ENCODE measurements around the gene VPS13D.

The VPS13D gene

DNA sequence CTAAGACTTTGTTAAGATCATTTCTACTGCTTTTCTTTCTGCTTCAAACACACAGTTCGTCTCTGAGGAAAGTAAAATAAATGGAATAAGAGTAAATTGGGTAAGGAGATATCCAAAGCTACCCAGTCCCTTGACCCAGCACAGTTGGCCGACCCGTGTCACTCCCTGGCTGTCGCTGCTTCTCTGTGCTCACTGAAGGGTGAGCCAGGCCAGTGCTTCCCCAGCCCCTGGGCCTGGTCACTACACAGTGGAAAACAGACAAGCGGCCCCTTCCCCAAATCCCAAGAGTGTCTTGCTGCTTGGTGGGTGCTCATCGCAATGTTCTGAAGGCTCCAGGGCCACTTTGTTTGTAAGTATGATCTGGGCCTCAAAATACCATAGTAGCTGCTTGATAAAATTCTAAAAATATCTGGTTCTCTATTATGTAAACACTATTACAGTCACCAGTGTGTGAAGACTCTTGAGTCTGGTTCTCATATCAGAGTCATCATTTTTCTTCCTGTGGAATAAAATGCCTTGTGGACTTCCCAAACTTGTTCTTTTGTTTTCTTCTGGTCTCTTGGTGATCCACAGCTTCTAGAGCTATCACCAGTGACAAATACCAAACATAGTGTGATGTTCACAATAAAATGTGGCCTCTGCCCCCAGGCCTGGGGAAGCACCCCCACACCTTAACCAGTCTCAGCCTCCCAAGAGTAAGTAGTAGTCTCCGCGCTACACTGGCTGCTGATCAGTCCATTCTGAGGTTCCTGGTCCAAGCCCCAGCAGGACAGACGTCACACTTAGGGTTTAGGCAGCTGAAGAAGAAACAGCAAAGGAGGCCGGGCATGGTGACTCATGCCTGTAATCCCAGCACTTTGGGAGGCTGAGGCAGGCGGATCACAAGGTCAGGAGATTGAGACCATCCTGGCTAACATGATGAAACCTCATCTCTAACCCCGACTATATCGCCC lies 282.0 kb downstream of the VPS13D start:
- no peak overlapping the region for H3K4me2 ChIP-seq (ENCODE audit: low read depth, low read length)
- H2AFZ ChIP-seq (ENCODE audit: low read length), result no peak overlapping the region
- H3K9ac ChIP-seq (ENCODE audit: low read length), result no peak overlapping the region
- no peaks in the 10 kb centered on the region for H3K9me2 ChIP-seq (replicated peaks; ENCODE audit: insufficient read depth, low read length)
- no peak for TF ChIP-seq EZH2phosphoT487 (IDR thresholded peaks at IDR 0.05; ENCODE audit: low read length)
- TF ChIP-seq EZH2 (optimal IDR thresholded peaks at IDR 0.05; ENCODE audit: low read depth, low read length), result no peak
- TF ChIP-seq, protein P1, sequence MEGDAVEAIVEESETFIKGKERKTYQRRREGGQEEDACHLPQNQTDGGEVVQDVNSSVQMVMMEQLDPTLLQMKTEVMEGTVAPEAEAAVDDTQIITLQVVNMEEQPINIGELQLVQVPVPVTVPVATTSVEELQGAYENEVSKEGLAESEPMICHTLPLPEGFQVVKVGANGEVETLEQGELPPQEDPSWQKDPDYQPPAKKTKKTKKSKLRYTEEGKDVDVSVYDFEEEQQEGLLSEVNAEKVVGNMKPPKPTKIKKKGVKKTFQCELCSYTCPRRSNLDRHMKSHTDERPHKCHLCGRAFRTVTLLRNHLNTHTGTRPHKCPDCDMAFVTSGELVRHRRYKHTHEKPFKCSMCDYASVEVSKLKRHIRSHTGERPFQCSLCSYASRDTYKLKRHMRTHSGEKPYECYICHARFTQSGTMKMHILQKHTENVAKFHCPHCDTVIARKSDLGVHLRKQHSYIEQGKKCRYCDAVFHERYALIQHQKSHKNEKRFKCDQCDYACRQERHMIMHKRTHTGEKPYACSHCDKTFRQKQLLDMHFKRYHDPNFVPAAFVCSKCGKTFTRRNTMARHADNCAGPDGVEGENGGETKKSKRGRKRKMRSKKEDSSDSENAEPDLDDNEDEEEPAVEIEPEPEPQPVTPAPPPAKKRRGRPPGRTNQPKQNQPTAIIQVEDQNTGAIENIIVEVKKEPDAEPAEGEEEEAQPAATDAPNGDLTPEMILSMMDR (IDR thresholded peaks at IDR 0.05; ENCODE audit: low read length), result no peak
- H3K79me2 ChIP-seq (ENCODE audit: low read length), result no peaks in the 10 kb centered on the region
- H3K4me3 ChIP-seq (ENCODE audit: low read length), result no peak overlapping the region
- H3K4me1 ChIP-seq (ENCODE audit: low read length), result no peaks in the 10 kb centered on the region
- H3K9me3 ChIP-seq (replicated peaks; ENCODE audit: insufficient read depth, low read length), result no peaks in the 10 kb centered on the region
- H3F3A ChIP-seq (ENCODE audit: insufficient read depth, low read length), result no peaks in the 10 kb centered on the region
- DNase-seq, result no peak
- H4K20me1 ChIP-seq (ENCODE audit: insufficient read depth, low read length), result no peaks in the 10 kb centered on the region
- H3K36me3 ChIP-seq (replicated peaks; ENCODE audit: insufficient read depth, low read length), result no peaks in the 10 kb centered on the region
- no peaks in the 10 kb centered on the region for H3K27me3 ChIP-seq (replicated peaks; ENCODE audit: insufficient read depth, low read length)
- no peak overlapping the region for H3K27ac ChIP-seq (ENCODE audit: low read length)

DNA sequence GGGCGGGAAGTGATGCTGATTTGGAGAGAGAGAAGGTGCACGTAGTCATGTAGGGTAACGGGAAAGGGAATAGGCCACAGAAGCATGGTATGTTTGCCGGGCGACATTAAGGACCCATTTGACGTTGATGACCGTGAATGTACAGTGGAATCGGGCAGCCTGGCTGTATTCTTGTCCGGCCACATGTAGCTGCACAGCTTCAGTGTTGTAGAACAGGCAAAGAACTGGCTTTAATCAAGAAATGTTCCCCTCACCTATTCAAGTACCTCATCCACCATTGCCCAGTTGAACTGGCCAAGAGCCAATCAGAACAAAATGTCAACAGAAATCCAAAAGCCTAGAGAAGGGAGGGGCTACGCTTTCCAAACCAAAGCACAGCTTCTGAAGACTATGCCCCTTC lies 283.4 kb downstream of the VPS13D start:
- Histone ChIP-seq H3K9me3 (replicated peaks; ENCODE audit: insufficient read depth, low read length) (no peaks in the 10 kb centered on the region), H3K79me2 (ENCODE audit: low read length) (no peaks in the 10 kb centered on the region), H3F3A (ENCODE audit: insufficient read depth, low read length) (no peaks in the 10 kb centered on the region), H3K9ac (ENCODE audit: low read length) (no peak overlapping the region), H3K9me2 (replicated peaks; ENCODE audit: insufficient read depth, low read length) (no peaks in the 10 kb centered on the region), H3K4me1 (ENCODE audit: low read length) (no peaks in the 10 kb centered on the region), H3K4me2 (ENCODE audit: low read depth, low read length) (no peak overlapping the region), H4K20me1 (ENCODE audit: insufficient read depth, low read length) (no peaks in the 10 kb centered on the region), H2AFZ (ENCODE audit: low read length) (no peak overlapping the region), H3K27me3 (replicated peaks; ENCODE audit: insufficient read depth, low read length) (no peaks in the 10 kb centered on the region), H3K36me3 (replicated peaks; ENCODE audit: insufficient read depth, low read length) (no peaks in the 10 kb centered on the region), H3K27ac (ENCODE audit: low read length) (no peak overlapping the region), H3K4me3 (ENCODE audit: low read length) (no peak overlapping the region)
- no peak for DNase-seq
- TF ChIP-seq EZH2phosphoT487 (IDR thresholded peaks at IDR 0.05; ENCODE audit: low read length), result no peak
- TF ChIP-seq, protein P1 (IDR thresholded peaks at IDR 0.05; ENCODE audit: low read length), result no peak
- TF ChIP-seq EZH2 (optimal IDR thresholded peaks at IDR 0.05; ENCODE audit: low read depth, low read length), result no peak

DNA sequence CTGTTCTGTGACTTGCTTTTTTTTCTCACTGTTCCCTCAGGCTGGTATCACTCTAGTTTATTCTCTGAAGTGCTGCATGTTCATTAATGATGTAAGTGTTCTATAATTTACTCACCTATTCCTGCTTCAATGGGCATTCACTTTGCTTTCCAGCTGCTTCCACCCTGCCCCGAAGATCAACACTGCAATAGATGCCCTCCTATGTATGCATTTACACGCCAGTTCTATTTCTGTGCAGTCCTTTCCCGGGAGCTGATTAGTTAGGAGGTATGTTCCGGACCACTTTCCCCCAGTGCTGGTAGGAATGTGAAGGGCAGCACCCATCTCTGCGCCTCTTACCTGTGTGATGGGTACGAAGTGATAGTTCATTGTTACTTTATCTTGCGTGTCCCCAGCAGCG lies 284.8 kb downstream of the VPS13D start:
- Histone ChIP-seq H3K4me3 (ENCODE audit: low read length) (no peak overlapping the region), H3K79me2 (ENCODE audit: low read length) (no peaks in the 10 kb centered on the region), H3F3A (ENCODE audit: insufficient read depth, low read length) (no peaks in the 10 kb centered on the region), H3K27ac (ENCODE audit: low read length) (no peak overlapping the region), H3K9me3 (replicated peaks; ENCODE audit: insufficient read depth, low read length) (no peaks in the 10 kb centered on the region), H3K36me3 (replicated peaks; ENCODE audit: insufficient read depth, low read length) (no peaks in the 10 kb centered on the region), H3K9me2 (replicated peaks; ENCODE audit: insufficient read depth, low read length) (no peaks in the 10 kb centered on the region), H2AFZ (ENCODE audit: low read length) (no peak overlapping the region), H3K27me3 (replicated peaks; ENCODE audit: insufficient read depth, low read length) (no peaks in the 10 kb centered on the region), H3K4me2 (ENCODE audit: low read depth, low read length) (no peak overlapping the region), H4K20me1 (ENCODE audit: insufficient read depth, low read length) (no peaks in the 10 kb centered on the region), H3K4me1 (ENCODE audit: low read length) (no peaks in the 10 kb centered on the region), H3K9ac (ENCODE audit: low read length) (no peak overlapping the region)
- DNase-seq, result no peak
- TF ChIP-seq EZH2 (optimal IDR thresholded peaks at IDR 0.05; ENCODE audit: low read depth, low read length) (no peak), EZH2phosphoT487 (IDR thresholded peaks at IDR 0.05; ENCODE audit: low read length) (no peak)
- TF ChIP-seq, protein P1 (IDR thresholded peaks at IDR 0.05; ENCODE audit: low read length), result no peak
